Stimulated activated memory B cell treated with anti-CD40 and anti-IgM and Interleukin-4, amounts not matched to agents 10 μg/mL and 1 μg/mL and 100 μg/mL, for 72 hours (primary cell): ENCODE data around the gene KIRREL3.

Experiments
- ATAC-seq: fragments of 150-1000 bp; cut with Tn5 transposase; 2 replicates; pipeline ENCODE4 v1.10.0; 2021
- H3K27ac Mint-ChIP-seq: one replicate; pipeline ENCODE4 v1.8.0; 2022; ENCODE audit warnings: mild to moderate bottlenecking, mixed read lengths
- H3K27me3 Mint-ChIP-seq: one replicate; pipeline ENCODE4 v1.8.0; 2022; ENCODE audit warnings: mixed read lengths
- H3K36me3 Mint-ChIP-seq: one replicate; pipeline ENCODE4 v1.8.0; 2022; ENCODE audit warnings: mixed read lengths
- H3K4me1 Mint-ChIP-seq: one replicate; pipeline ENCODE4 v1.8.0; 2022; ENCODE audit warnings: mixed read lengths
- H3K4me3 Mint-ChIP-seq: one replicate; pipeline ENCODE4 v1.8.0; 2022; ENCODE audit warnings: mild to moderate bottlenecking, moderate library complexity, mixed read lengths
- H3K9me3 Mint-ChIP-seq: one replicate; pipeline ENCODE4 v1.8.0; 2022; ENCODE audit warnings: mixed read lengths

KIRREL3 gene

GRCh38 chr11:126890561-126890960 lies 110.0 kb downstream of the KIRREL3 start:
- peaks cover 2% of the 10 kb centered on the region for H3K9me3 Mint-ChIP-seq
- H3K27ac Mint-ChIP-seq, result no peak overlapping the region
- no peaks in the 10 kb centered on the region for H3K36me3 Mint-ChIP-seq
- no peaks in the 10 kb centered on the region for H3K27me3 Mint-ChIP-seq
- no peak overlapping the region for H3K4me3 Mint-ChIP-seq
- ATAC-seq, result no peak
- no peaks in the 10 kb centered on the region for H3K4me1 Mint-ChIP-seq

- no peak for ATAC-seq
- Mint-ChIP-seq H3K36me3 (no peaks in the 10 kb centered on the region), H3K27me3 (no peaks in the 10 kb centered on the region), H3K9me3 (no peaks in the 10 kb centered on the region), H3K27ac (no peak overlapping the region), H3K4me3 (no peak overlapping the region), H3K4me1 (no peaks in the 10 kb centered on the region)
Observed at GRCh38 chr11:126888115-126888712, 112.4 kb downstream of the KIRREL3 start.

- H3K27ac Mint-ChIP-seq, result no peak overlapping the region
- no peaks in the 10 kb centered on the region for H3K27me3 Mint-ChIP-seq
- no peaks in the 10 kb centered on the region for H3K9me3 Mint-ChIP-seq
- no peak for ATAC-seq
- H3K36me3 Mint-ChIP-seq, result no peaks in the 10 kb centered on the region
- H3K4me3 Mint-ChIP-seq, result no peak overlapping the region
- H3K4me1 Mint-ChIP-seq, result no peaks in the 10 kb centered on the region
Observed at GRCh38 chr11:126886636-126887035, 113.9 kb downstream of the KIRREL3 start.

GRCh38 chr11:126886085-126886484 lies 114.5 kb downstream of the KIRREL3 start:
- Mint-ChIP-seq H3K27ac (no peak overlapping the region), H3K27me3 (no peaks in the 10 kb centered on the region), H3K4me3 (no peak overlapping the region), H3K9me3 (no peaks in the 10 kb centered on the region), H3K4me1 (no peaks in the 10 kb centered on the region), H3K36me3 (no peaks in the 10 kb centered on the region)
- no peak for ATAC-seq

- no peak for ATAC-seq
- Mint-ChIP-seq H3K27me3 (no peaks in the 10 kb centered on the region), H3K36me3 (no peaks in the 10 kb centered on the region), H3K4me1 (no peaks in the 10 kb centered on the region), H3K27ac (no peak overlapping the region), H3K9me3 (no peaks in the 10 kb centered on the region), H3K4me3 (no peak overlapping the region)
Observed at GRCh38 chr11:126884594-126884993, 116.0 kb downstream of the KIRREL3 start.

- Mint-ChIP-seq H3K4me1 (no peaks in the 10 kb centered on the region), H3K9me3 (no peaks in the 10 kb centered on the region), H3K36me3 (no peaks in the 10 kb centered on the region), H3K4me3 (no peak overlapping the region), H3K27ac (no peak overlapping the region), H3K27me3 (no peaks in the 10 kb centered on the region)
- no peak for ATAC-seq
Observed at GRCh38 chr11:126884192-126884591, 116.4 kb downstream of the KIRREL3 start.

- H3K27me3 Mint-ChIP-seq, result no peaks in the 10 kb centered on the region
- no peak overlapping the region for H3K27ac Mint-ChIP-seq
- no peak for ATAC-seq
- H3K4me3 Mint-ChIP-seq, result no peak overlapping the region
- H3K9me3 Mint-ChIP-seq, result no peaks in the 10 kb centered on the region
- H3K36me3 Mint-ChIP-seq, result no peaks in the 10 kb centered on the region
- H3K4me1 Mint-ChIP-seq, result no peaks in the 10 kb centered on the region
Observed at GRCh38 chr11:126880872-126881271, 119.7 kb downstream of the KIRREL3 start.

- Mint-ChIP-seq H3K27me3 (no peaks in the 10 kb centered on the region), H3K4me3 (no peak overlapping the region), H3K4me1 (no peaks in the 10 kb centered on the region), H3K36me3 (no peaks in the 10 kb centered on the region), H3K9me3 (no peaks in the 10 kb centered on the region), H3K27ac (no peak overlapping the region)
- ATAC-seq, result no peak
Observed at GRCh38 chr11:126879516-126879915, 121.1 kb downstream of the KIRREL3 start.

GRCh38 chr11:126878913-126879482 lies 121.6 kb downstream of the KIRREL3 start:
- Mint-ChIP-seq H3K9me3 (no peaks in the 10 kb centered on the region), H3K27ac (no peak overlapping the region), H3K4me3 (no peak overlapping the region), H3K36me3 (no peaks in the 10 kb centered on the region), H3K4me1 (no peaks in the 10 kb centered on the region), H3K27me3 (no peaks in the 10 kb centered on the region)
- ATAC-seq, result no peak

GRCh38 chr11:126874831-126875230 lies 125.7 kb downstream of the KIRREL3 start:
- no peak overlapping the region for H3K4me3 Mint-ChIP-seq
- peaks cover 2% of the 10 kb centered on the region for H3K9me3 Mint-ChIP-seq
- H3K27ac Mint-ChIP-seq, result no peak overlapping the region
- ATAC-seq, result no peak
- no peaks in the 10 kb centered on the region for H3K36me3 Mint-ChIP-seq
- no peaks in the 10 kb centered on the region for H3K27me3 Mint-ChIP-seq
- no peaks in the 10 kb centered on the region for H3K4me1 Mint-ChIP-seq

GRCh38 chr11:126874276-126874675 lies 126.3 kb downstream of the KIRREL3 start:
- no peak for ATAC-seq
- no peak overlapping the region for H3K4me3 Mint-ChIP-seq
- no peaks in the 10 kb centered on the region for H3K27me3 Mint-ChIP-seq
- H3K9me3 Mint-ChIP-seq, result peaks cover 2% of the 10 kb centered on the region
- H3K36me3 Mint-ChIP-seq, result no peaks in the 10 kb centered on the region
- H3K4me1 Mint-ChIP-seq, result no peaks in the 10 kb centered on the region
- no peak overlapping the region for H3K27ac Mint-ChIP-seq

- H3K4me1 Mint-ChIP-seq, result no peaks in the 10 kb centered on the region
- H3K27me3 Mint-ChIP-seq, result no peaks in the 10 kb centered on the region
- H3K36me3 Mint-ChIP-seq, result no peaks in the 10 kb centered on the region
- H3K9me3 Mint-ChIP-seq, result peaks cover 2% of the 10 kb centered on the region
- ATAC-seq, result no peak
- H3K4me3 Mint-ChIP-seq, result no peak overlapping the region
- H3K27ac Mint-ChIP-seq, result no peak overlapping the region
Observed at GRCh38 chr11:126871792-126872191, 128.8 kb downstream of the KIRREL3 start.

GRCh38 chr11:126870021-126870420 lies 130.5 kb downstream of the KIRREL3 start:
- H3K36me3 Mint-ChIP-seq, result no peaks in the 10 kb centered on the region
- H3K27me3 Mint-ChIP-seq, result no peaks in the 10 kb centered on the region
- H3K4me3 Mint-ChIP-seq, result no peak overlapping the region
- no peaks in the 10 kb centered on the region for H3K4me1 Mint-ChIP-seq
- H3K27ac Mint-ChIP-seq, result no peak overlapping the region
- no peak for ATAC-seq
- peaks cover 2% of the 10 kb centered on the region for H3K9me3 Mint-ChIP-seq

- ATAC-seq, result no peak
- Mint-ChIP-seq H3K4me3 (no peak overlapping the region), H3K36me3 (no peaks in the 10 kb centered on the region)
Observed at GRCh38 chr11:126868741-126869140, 131.8 kb downstream of the KIRREL3 start.

GRCh38 chr11:126864934-126865333 lies 135.6 kb downstream of the KIRREL3 start:
- Mint-ChIP-seq H3K27ac (no peak overlapping the region), H3K4me1 (peaks cover 7% of the 10 kb centered on the region), H3K27me3 (no peaks in the 10 kb centered on the region), H3K4me3 (no peak overlapping the region), H3K36me3 (no peaks in the 10 kb centered on the region), H3K9me3 (peaks cover 7% of the 10 kb centered on the region)
- no peak for ATAC-seq

More at GRCh38 chr11:126868741-126869140, 131.8 kb downstream of the KIRREL3 start:
- no peaks in the 10 kb centered on the region for H3K27me3 Mint-ChIP-seq
- no peaks in the 10 kb centered on the region for H3K4me1 Mint-ChIP-seq
- peaks cover 2% of the 10 kb centered on the region for H3K9me3 Mint-ChIP-seq
- H3K27ac Mint-ChIP-seq, result no peak overlapping the region

- Mint-ChIP-seq H3K27me3 (no peaks in the 10 kb centered on the region), H3K9me3 (peaks cover 7% of the 10 kb centered on the region), H3K4me1 (peaks cover 7% of the 10 kb centered on the region), H3K27ac (no peak overlapping the region), H3K4me3 (no peak overlapping the region), H3K36me3 (no peaks in the 10 kb centered on the region)
- no peak for ATAC-seq
Observed at GRCh38 chr11:126863294-126863997, 137.1 kb downstream of the KIRREL3 start.
